Kidney (tissue), 14 donors: ENCODE data around the gene HS6ST1. TPM values are rescaled to one million over a fixed set of nuclear protein-coding genes. Genes with fewer than 3 reads are reported as not detected.

Experiments used
- DNase-seq, 5 donors: peaks; one replicate each; pipeline ENCODE4 v3.0.0-alpha.2; 2013 to 2020
- FAIRE-seq: peaks from 2 replicates; lab custom pipeline; 2012; peaks lifted over from hg19 to GRCh38; lab: Jason Lieb, UNC
- H3K27ac ChIP-seq, 2 donors: one replicate each; pipeline ENCODE4 v1.7.0; 2013; ENCODE audit warnings: low read depth in 2 of 2, low read length in 2 of 2, inconsistent platforms in 1 of 2
- H3K27me3 ChIP-seq: one replicate; pipeline ENCODE4 v1.7.1; 2013; ENCODE audit warnings: low read length, inconsistent platforms; ENCODE audit not compliant: control insufficient read depth, insufficient read depth
- H3K36me3 ChIP-seq, 3 donors: one replicate each; pipeline versions ENCODE4 v1.7.0 to v1.7.1; 2013; ENCODE audit warnings: low read length in 3 of 3, control low read depth in 1 of 3, inconsistent platforms in 1 of 3; ENCODE audit not compliant: insufficient read depth in 3 of 3, control insufficient read depth in 2 of 3
- H3K4me1 ChIP-seq, 3 donors: one replicate each; pipeline versions ENCODE4 v1.7.0 to v1.7.1; 2013; ENCODE audit warnings: low read length in 3 of 3, inconsistent platforms in 1 of 3, low read depth in 1 of 3; ENCODE audit not compliant: control insufficient read depth in 2 of 3, insufficient read depth in 2 of 3
- H3K4me3 ChIP-seq, 3 donors: one replicate each; pipeline versions ENCODE4 v1.7.0 to v1.8.1; 2013; ENCODE audit warnings: low read length in 3 of 3, control low read depth in 1 of 3, inconsistent platforms in 1 of 3
- H3K9ac ChIP-seq, 3 donors: one replicate each; pipeline versions ENCODE4 v1.7.0 to v1.7.1; 2013; ENCODE audit warnings: low read length in 3 of 3, control low read depth in 1 of 3, inconsistent platforms in 1 of 3
- H3K9me3 ChIP-seq, 3 donors: one replicate each; pipeline versions ENCODE4 v1.7.0 to v1.7.1; 2013; ENCODE audit warnings: low read length in 3 of 3, control low read depth in 1 of 3, inconsistent platforms in 1 of 3; ENCODE audit not compliant: control insufficient read depth in 2 of 3, insufficient read depth in 1 of 3
- intact Hi-C: fragments of 100-400 bp; cut with DNase I; formaldehyde crosslinking; loops from one replicate; pipeline ENCODE4 v1.11.1; 2022
- polyA plus RNA-seq: library from polyadenylated mRNA; stranded (reverse); fragments of 350-450 nt; fragmentation: Illumina TruSeq; extraction: RNeasy Lipid Tissue Mini Kit (QIAGEN cat#74804); gene quantifications from one replicate; pipeline ENCODE4 v1.2.3, GENCODE V29; 2014; ENCODE audit warnings: low read depth, low replicate concordance; ENCODE audit not compliant: insufficient read depth
- total RNA-seq: library from RNA; stranded (reverse); fragmentation: NEBNext Ultra II Directional; extraction: Animal tissue kit (Norgen Biotek cat#: 25700); gene quantifications from one replicate; pipeline ENCODE4 v1.2.1, GENCODE V29; 2021
- TF ChIP-seq, protein P1 (sequence below): IDR thresholded peaks from 3 replicates; pipeline ENCODE4 v1.5.1; 2012; ENCODE audit warnings: mild to moderate bottlenecking, moderate library complexity, borderline replicate concordance; ENCODE audit not compliant: insufficient read depth; ENCODE audit errors: extremely low read depth
- donor health status: control.
- donor health status: control.
- donor health status: control.
- donor health status: control.
- donor health status: control.
- donor health status: DM: yes; HTN: yes; CAD: no.
- donor health status: Normal renal cell carcinoma (clear cell type).

The HS6ST1 gene
- total and polyA plus RNA-seq, 2 donors from 2014 or later: 49.6 to 73.9 TPM

DNA sequence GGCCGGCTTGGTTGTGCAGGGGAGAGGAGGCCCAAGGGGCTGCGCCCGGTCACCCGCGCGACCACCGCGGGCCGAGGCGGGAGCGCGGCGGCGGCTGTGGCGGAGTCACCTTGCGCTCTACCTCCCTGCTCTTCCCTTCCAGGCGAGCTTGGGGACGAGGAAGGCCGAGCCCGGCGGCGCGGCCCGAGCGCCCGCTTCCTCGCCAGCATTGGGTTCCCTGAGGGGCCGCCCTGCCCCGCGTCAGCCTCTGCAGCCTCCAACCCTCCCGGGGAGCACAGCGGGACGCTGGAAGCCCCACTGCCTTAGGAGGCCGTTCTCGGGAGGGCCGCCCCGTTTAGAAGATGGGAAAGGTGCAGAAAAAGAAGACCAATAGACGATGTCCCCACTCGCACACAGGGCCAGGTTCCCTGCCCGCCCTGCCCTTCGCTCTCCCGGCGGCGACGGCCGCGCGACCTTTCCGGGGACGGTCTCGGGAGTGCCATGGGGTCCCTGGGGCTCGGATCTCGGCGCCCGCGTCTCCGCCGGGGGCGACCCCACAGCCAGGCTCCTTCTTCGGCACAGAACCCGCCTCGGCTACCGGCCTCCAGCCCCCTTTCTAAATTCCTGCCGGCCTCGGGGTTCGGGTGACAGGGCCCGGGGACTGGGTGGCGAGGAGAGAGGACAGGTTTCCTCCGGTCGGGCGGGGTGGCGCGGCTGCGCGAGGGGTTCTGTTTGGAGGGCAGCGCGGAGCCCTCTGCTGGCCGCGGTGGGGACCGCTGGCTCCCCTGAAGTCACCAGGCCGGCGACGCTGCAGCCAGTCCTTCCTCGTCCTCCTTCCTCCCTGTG, 85.5 kb downstream of the HS6ST1 start:
- no peaks in the 10 kb centered on the region for H3K27me3 ChIP-seq
- no peaks in the 10 kb centered on the region for H3K9me3 ChIP-seq
- TF ChIP-seq, protein P1, sequence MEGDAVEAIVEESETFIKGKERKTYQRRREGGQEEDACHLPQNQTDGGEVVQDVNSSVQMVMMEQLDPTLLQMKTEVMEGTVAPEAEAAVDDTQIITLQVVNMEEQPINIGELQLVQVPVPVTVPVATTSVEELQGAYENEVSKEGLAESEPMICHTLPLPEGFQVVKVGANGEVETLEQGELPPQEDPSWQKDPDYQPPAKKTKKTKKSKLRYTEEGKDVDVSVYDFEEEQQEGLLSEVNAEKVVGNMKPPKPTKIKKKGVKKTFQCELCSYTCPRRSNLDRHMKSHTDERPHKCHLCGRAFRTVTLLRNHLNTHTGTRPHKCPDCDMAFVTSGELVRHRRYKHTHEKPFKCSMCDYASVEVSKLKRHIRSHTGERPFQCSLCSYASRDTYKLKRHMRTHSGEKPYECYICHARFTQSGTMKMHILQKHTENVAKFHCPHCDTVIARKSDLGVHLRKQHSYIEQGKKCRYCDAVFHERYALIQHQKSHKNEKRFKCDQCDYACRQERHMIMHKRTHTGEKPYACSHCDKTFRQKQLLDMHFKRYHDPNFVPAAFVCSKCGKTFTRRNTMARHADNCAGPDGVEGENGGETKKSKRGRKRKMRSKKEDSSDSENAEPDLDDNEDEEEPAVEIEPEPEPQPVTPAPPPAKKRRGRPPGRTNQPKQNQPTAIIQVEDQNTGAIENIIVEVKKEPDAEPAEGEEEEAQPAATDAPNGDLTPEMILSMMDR: peak; percentile 85
- H3K4me3 ChIP-seq: peak overlapping the region; percentile 39 to 71 (median 68)
- FAIRE-seq (no peak), DNase-seq (peak; percentile 86 to 95 (median 90))
- intact Hi-C loops: no loop called here
- no peaks in the 10 kb centered on the region for H3K36me3 ChIP-seq
- peak overlapping the region in 2 of 3 donors; percentile 44 to 79 for H3K9ac ChIP-seq
- peak overlapping the region; percentile 11 to 47 for H3K27ac ChIP-seq
- H3K4me1 ChIP-seq: no peaks in the 10 kb centered on the region

DNA sequence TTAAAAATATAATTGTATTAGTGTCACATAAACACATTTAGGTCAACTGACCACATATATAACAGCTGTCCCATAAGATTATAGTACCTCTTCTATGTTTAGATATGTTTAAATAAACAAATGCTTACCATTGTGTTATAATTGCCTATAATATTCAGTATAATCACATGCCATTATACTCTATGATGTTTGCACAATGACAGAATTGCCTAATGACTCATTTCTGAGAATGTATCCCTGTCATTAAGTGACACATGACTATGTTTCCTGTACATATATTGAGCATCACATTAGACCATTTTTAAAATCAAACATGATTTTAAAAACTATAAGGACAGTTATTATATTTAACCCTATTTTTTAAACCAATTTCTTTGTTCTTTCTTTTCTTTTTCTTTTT, 89.8 kb downstream of the HS6ST1 start:
- FAIRE-seq (no peak), DNase-seq (no peak)
- Histone ChIP-seq H3K9me3 (no peaks in the 10 kb centered on the region), H3K4me1 (no peaks in the 10 kb centered on the region), H3K4me3 (no peak overlapping the region), H3K27me3 (no peaks in the 10 kb centered on the region), H3K36me3 (no peaks in the 10 kb centered on the region), H3K9ac (no peak overlapping the region), H3K27ac (no peak overlapping the region)
- TF ChIP-seq, protein P1: no peak
- intact Hi-C loops: no loop called here

GRCh38 chr2:128227862-128228261, 90.8 kb downstream of the HS6ST1 start:
- H3K9ac ChIP-seq: no peak overlapping the region
- no peak for DNase-seq
- intact Hi-C loops: no loop called here
- H3K9me3 ChIP-seq: no peaks in the 10 kb centered on the region
- no peak for FAIRE-seq
- H3K4me3 ChIP-seq: no peak overlapping the region
- no peaks in the 10 kb centered on the region for H3K36me3 ChIP-seq
- TF ChIP-seq, protein P1: no peak
- no peaks in the 10 kb centered on the region for H3K27me3 ChIP-seq
- H3K4me1 ChIP-seq: no peaks in the 10 kb centered on the region
- no peak overlapping the region for H3K27ac ChIP-seq
